ENCODE data around the gene BACH2. TPM values are rescaled to one million over a fixed set of nuclear protein-coding genes. Genes with fewer than 3 reads are reported as not detected.
"Not testable (repeated sequence)": the region's sequence is repeated elsewhere in the genome, so short reads cannot be mapped to it uniquely, and the experiment has no call there.

BACH2 gene
- total RNA-seq, 2 donors from 2014 or later: 53.7 to 69.9 TPM

DNA sequence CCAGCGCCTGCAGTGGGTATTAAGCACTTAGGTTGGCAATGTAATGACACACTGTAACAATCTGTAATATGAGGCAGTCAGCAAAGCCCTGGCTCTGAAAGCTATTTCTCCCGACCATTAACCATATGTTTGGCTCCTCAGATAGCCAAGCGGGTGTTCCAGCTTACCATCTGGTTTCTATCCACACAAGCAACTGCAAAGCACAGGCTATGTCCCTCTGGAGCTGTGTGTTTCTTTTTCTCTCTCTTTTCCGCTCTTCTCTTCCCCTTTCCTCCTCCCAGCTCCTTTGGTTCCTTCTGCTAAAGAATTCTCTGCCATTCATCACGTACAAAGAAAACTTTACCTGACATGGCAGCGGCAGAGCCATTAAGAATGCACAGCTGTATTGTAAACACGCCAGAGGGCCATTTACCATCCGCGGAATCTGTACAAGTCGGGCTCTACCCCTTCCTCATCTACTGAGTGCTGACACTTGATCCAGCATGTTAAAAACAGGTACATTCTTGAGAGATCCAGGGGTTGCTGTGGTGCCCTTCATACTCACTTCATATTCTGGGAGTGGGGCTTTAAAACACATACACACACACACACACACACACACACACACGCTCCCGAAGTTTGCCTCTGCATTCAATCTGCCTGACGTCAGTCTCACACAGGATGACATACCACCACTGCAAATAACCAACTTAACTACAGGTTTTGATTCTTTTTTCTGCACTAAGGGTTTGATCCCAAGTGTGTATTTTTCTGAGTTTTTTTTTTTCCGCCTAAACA, 77.2 kb downstream of the BACH2 start:
- no peak for ATAC-seq
- H3K4me3 Mint-ChIP-seq: no peak overlapping the region
- H3K4me1 Mint-ChIP-seq: peaks cover 11% of the 10 kb centered on the region
- H3K9me3 ChIP-seq (ENCODE audit: control insufficient read depth, low read length, poor library complexity, severe bottlenecking): peaks cover 3% of the 10 kb centered on the region
- H3K36me3 Mint-ChIP-seq (ENCODE audit: low read depth): no peaks in the 10 kb centered on the region
- no peak overlapping the region for H3K27ac Mint-ChIP-seq
- no peak for DNase-seq
- H3K27me3 Mint-ChIP-seq: no peaks in the 10 kb centered on the region

- DNase-seq (no peak), ATAC-seq (no peak)
- Mint-ChIP-seq H3K4me1 (peaks cover 11% of the 10 kb centered on the region), H3K36me3 (ENCODE audit: low read depth) (no peaks in the 10 kb centered on the region), H3K27me3 (no peaks in the 10 kb centered on the region), H3K27ac (no peak overlapping the region), H3K4me3 (no peak overlapping the region)
- H3K9me3 ChIP-seq (ENCODE audit: control insufficient read depth, low read length, poor library complexity, severe bottlenecking): peaks cover 3% of the 10 kb centered on the region
Observed at GRCh38 chr6:90218959-90219208, 77.8 kb downstream of the BACH2 start.

GRCh38 chr6:90217506-90218127, 79.0 kb downstream of the BACH2 start:
- H3K27ac Mint-ChIP-seq: no peak overlapping the region
- DNase-seq (no peak), ATAC-seq (no peak)
- no peaks in the 10 kb centered on the region for H3K36me3 Mint-ChIP-seq (ENCODE audit: low read depth)
- H3K4me1 Mint-ChIP-seq: peaks cover 11% of the 10 kb centered on the region
- no peaks in the 10 kb centered on the region for H3K9me3 ChIP-seq (ENCODE audit: control insufficient read depth, low read length, poor library complexity, severe bottlenecking)
- no peaks in the 10 kb centered on the region for H3K27me3 Mint-ChIP-seq
- no peak overlapping the region for H3K4me3 Mint-ChIP-seq

DNA sequence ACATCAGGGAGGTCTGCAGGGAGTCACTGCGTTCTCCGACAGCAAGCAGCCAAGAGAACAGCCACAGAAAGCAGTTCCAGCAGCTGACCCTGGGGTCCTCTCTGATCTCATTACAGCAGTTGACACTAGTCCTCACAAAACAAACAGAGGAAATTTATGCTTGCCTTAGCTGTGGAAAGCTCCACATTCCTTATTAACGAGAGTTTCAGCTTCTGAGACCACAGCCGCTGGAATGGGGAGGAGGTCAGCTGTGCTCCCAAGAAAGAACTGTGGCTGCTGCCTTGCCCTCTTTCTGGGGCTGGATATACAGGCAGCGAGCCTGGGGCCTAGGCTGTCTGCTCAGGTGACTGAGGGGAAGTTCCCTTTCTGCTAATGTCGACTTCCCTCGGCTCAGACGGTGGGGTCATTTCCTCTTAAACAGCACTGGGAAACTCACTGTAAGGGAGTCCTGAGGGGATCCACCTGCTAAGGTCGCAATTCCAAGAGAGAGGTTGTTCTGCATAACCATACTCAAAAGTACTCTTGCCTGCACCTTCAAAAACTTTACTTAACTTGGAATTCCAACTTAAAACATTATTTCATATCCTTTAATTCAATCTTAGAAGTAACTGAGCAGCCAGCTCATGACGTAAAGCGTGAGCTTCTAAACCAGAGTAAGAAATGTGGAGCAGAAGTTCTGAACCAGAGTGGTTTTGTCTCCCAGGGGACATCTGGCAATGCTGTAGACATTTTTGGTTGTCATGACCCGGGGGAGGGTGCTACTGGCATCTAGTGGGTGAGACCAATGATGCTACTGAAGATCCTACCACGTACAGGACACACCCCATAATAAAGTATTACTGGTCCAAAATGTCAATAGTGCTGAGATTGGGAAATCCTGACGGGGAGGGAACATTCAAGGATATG, 80.3 kb downstream of the BACH2 start:
- no peaks in the 10 kb centered on the region for H3K9me3 ChIP-seq (ENCODE audit: control insufficient read depth, low read length, poor library complexity, severe bottlenecking)
- DNase-seq (peak in 1 of 3 donors; percentile 12), ATAC-seq (peak; percentile 80)
- H3K4me3 Mint-ChIP-seq: no peak overlapping the region
- H3K36me3 Mint-ChIP-seq (ENCODE audit: low read depth): no peaks in the 10 kb centered on the region
- H3K27me3 Mint-ChIP-seq: no peaks in the 10 kb centered on the region
- no peak overlapping the region for H3K27ac Mint-ChIP-seq
- H3K4me1 Mint-ChIP-seq: peaks cover 21% of the 10 kb centered on the region

DNA sequence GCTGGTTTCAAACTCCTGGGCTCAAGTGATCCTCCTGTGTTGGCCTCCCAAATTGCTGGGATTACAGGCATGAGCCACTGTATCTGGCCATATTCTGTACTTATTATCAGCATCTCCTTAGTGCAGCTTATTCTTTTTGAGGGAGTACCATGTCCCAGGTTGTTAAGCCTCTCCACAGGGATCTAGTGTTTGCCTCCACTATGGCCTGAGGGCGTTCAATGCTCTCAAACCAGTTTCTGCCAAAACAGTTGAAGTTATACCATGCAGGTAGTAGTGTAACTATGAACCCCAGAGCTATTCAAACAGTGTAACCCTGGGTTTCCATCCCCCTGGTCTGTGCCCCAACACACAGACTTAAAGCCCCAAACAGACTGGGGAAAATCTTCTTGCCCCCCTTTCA, 81.7 kb downstream of the BACH2 start:
- no peaks in the 10 kb centered on the region for H3K9me3 ChIP-seq (ENCODE audit: control insufficient read depth, low read length, poor library complexity, severe bottlenecking)
- Mint-ChIP-seq H3K4me1 (peaks cover 23% of the 10 kb centered on the region), H3K4me3 (no peak overlapping the region), H3K27ac (no peak overlapping the region), H3K36me3 (ENCODE audit: low read depth) (no peaks in the 10 kb centered on the region), H3K27me3 (no peaks in the 10 kb centered on the region)
- DNase-seq: no peak
- ATAC-seq: no peak

- ATAC-seq (no peak), DNase-seq (no peak)
- Mint-ChIP-seq H3K4me1 (peaks cover 23% of the 10 kb centered on the region), H3K4me3 (no peak overlapping the region), H3K36me3 (ENCODE audit: low read depth) (no peaks in the 10 kb centered on the region), H3K27me3 (no peaks in the 10 kb centered on the region), H3K27ac (no peak overlapping the region)
- no peaks in the 10 kb centered on the region for H3K9me3 ChIP-seq (ENCODE audit: control insufficient read depth, low read length, poor library complexity, severe bottlenecking)
Observed at GRCh38 chr6:90214461-90214860, 82.2 kb downstream of the BACH2 start.

GRCh38 chr6:90212274-90212673, 84.4 kb downstream of the BACH2 start:
- DNase-seq (peak in 1 of 3 donors; percentile 12), ATAC-seq (peak; percentile 51)
- H3K9me3 ChIP-seq (ENCODE audit: control insufficient read depth, low read length, poor library complexity, severe bottlenecking): no peaks in the 10 kb centered on the region
- H3K4me3 Mint-ChIP-seq: no peak overlapping the region
- peak overlapping the region; percentile 86 for H3K27ac Mint-ChIP-seq
- no peaks in the 10 kb centered on the region for H3K36me3 Mint-ChIP-seq (ENCODE audit: low read depth)
- H3K27me3 Mint-ChIP-seq: no peaks in the 10 kb centered on the region
- H3K4me1 Mint-ChIP-seq: peaks cover 23% of the 10 kb centered on the region

- H3K4me3 Mint-ChIP-seq: no peak overlapping the region
- no peak for ATAC-seq
- H3K27ac Mint-ChIP-seq: no peak overlapping the region
Observed at GRCh38 chr6:90209527-90209926, 87.1 kb downstream of the BACH2 start.

GRCh38 chr6:90208690-90209089, 88.0 kb downstream of the BACH2 start:
- peaks cover 16% of the 10 kb centered on the region for H3K4me1 Mint-ChIP-seq
- not testable (repeated sequence) for H3K27me3 Mint-ChIP-seq; H3K27ac Mint-ChIP-seq; H3K36me3 Mint-ChIP-seq (ENCODE audit: low read depth); H3K4me3 Mint-ChIP-seq; ATAC-seq; H3K9me3 ChIP-seq (ENCODE audit: control insufficient read depth, low read length, poor library complexity, severe bottlenecking); DNase-seq

More at GRCh38 chr6:90209527-90209926, 87.1 kb downstream of the BACH2 start:
- DNase-seq: no peak
- Mint-ChIP-seq H3K27me3 (no peaks in the 10 kb centered on the region), H3K36me3 (ENCODE audit: low read depth) (no peaks in the 10 kb centered on the region), H3K4me1 (peaks cover 16% of the 10 kb centered on the region)
- H3K9me3 ChIP-seq (ENCODE audit: control insufficient read depth, low read length, poor library complexity, severe bottlenecking): no peaks in the 10 kb centered on the region

DNA sequence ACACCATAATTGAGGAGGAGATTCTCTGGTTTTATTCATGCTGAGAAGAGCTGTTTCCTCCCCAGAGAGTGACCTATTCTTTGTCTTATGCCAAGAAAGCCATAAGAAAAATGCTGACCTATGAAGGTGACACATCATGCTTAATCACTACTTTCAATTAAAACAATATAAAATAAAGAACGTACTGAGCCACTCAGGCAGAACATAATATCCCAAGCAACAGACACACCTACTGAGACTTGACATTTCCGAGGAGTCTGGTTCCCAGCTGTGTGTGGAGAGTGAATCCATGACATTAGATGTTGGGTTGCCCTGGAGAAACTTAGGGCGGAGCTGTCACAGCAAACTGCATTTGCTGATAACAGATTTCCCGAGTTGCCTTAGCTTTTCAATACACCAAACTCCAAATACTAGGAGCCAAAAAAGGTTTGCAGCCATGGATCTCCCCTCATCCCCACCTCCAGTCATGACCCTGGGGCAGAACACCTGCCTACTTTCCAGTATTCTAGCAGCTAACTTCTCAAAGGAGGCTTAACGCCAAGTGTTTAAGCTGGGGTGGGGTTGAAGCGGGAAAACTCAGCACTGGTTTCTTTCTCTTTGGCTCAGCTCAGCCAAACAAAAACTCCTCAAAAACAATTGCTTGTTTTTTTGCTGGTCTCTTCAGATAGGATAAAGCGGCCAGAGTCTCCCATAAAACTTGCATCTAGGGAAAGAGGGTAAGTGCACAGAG, 92.2 kb downstream of the BACH2 start:
- H3K27me3 Mint-ChIP-seq: no peaks in the 10 kb centered on the region
- H3K4me3 Mint-ChIP-seq: no peak overlapping the region
- no peaks in the 10 kb centered on the region for H3K9me3 ChIP-seq (ENCODE audit: control insufficient read depth, low read length, poor library complexity, severe bottlenecking)
- ATAC-seq: no peak
- no peak for DNase-seq
- H3K36me3 Mint-ChIP-seq (ENCODE audit: low read depth): no peaks in the 10 kb centered on the region
- H3K4me1 Mint-ChIP-seq: peaks cover 15% of the 10 kb centered on the region
- H3K27ac Mint-ChIP-seq: no peak overlapping the region

DNA sequence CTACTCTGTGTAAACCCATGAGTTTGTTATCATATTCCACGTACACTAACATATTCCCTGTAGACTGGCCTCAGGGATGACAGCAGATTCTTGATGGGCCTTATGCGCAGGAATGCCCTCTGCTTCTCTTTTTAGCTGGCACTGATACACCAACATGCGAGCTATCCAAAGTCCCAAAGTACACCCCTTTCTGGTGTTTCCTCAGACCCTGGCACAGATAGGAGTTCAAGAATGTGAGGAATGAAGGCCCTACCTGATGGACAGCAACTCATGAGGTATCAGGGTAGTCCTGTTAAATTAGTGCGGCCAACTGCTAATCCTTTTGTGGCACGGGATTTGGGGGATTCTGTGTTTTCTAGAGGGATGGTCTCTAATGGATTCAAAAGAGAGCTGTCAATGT, 93.0 kb downstream of the BACH2 start:
- no peaks in the 10 kb centered on the region for H3K9me3 ChIP-seq (ENCODE audit: control insufficient read depth, low read length, poor library complexity, severe bottlenecking)
- DNase-seq (no peak), ATAC-seq (no peak)
- no peaks in the 10 kb centered on the region for H3K27me3 Mint-ChIP-seq
- H3K4me3 Mint-ChIP-seq: no peak overlapping the region
- H3K36me3 Mint-ChIP-seq (ENCODE audit: low read depth): no peaks in the 10 kb centered on the region
- no peak overlapping the region for H3K27ac Mint-ChIP-seq
- H3K4me1 Mint-ChIP-seq: peaks cover 15% of the 10 kb centered on the region

DNA sequence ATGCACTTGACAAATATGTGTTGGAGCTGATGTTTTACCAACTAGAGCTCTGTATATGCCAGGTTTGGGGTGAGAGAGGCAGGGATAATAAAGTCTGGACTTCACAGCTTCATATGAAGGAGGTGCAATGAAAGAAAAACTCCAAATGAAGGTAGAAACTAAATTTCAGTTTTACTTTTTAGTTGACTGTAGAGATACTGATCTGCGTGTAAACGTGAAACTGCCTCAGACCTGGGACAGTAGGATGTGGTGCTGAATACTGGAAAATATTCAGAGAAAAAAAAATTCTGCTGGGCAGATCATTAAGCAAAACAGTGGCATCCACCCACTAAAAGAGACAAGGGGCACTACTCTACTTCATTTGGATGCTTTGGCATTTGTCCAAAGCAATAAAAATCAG, 94.5 kb downstream of the BACH2 start:
- peaks cover 4% of the 10 kb centered on the region for H3K9me3 ChIP-seq (ENCODE audit: control insufficient read depth, low read length, poor library complexity, severe bottlenecking)
- H3K36me3 Mint-ChIP-seq (ENCODE audit: low read depth): peaks cover 2% of the 10 kb centered on the region
- peaks cover 15% of the 10 kb centered on the region for H3K4me1 Mint-ChIP-seq
- peak overlapping the region; percentile 69 for H3K4me3 Mint-ChIP-seq
- no peaks in the 10 kb centered on the region for H3K27me3 Mint-ChIP-seq
- H3K27ac Mint-ChIP-seq: peak overlapping the region; percentile 87
- ATAC-seq (no peak), DNase-seq (no peak)

GRCh38 chr6:90199900-90200299, 96.7 kb downstream of the BACH2 start:
- ATAC-seq (no peak), DNase-seq (no peak)
- no peak overlapping the region for H3K27ac Mint-ChIP-seq
- peaks cover 5% of the 10 kb centered on the region for H3K36me3 Mint-ChIP-seq (ENCODE audit: low read depth)
- peaks cover 4% of the 10 kb centered on the region for H3K9me3 ChIP-seq (ENCODE audit: control insufficient read depth, low read length, poor library complexity, severe bottlenecking)
- no peaks in the 10 kb centered on the region for H3K27me3 Mint-ChIP-seq
- H3K4me1 Mint-ChIP-seq: peaks cover 18% of the 10 kb centered on the region
- no peak overlapping the region for H3K4me3 Mint-ChIP-seq

All from T-helper 17 cell (primary cell).